Eye (tissue), 1 donor: ENCODE data around the gene DCAF4L1.
A peak's percentile ranks its signal among the peaks of the same experiment; 100 is the strongest.

Experiments
- DNase-seq: peaks from one replicate; pipeline ENCODE4 v3.0.0-alpha.2; 2015

Gene DCAF4L1

DNA sequence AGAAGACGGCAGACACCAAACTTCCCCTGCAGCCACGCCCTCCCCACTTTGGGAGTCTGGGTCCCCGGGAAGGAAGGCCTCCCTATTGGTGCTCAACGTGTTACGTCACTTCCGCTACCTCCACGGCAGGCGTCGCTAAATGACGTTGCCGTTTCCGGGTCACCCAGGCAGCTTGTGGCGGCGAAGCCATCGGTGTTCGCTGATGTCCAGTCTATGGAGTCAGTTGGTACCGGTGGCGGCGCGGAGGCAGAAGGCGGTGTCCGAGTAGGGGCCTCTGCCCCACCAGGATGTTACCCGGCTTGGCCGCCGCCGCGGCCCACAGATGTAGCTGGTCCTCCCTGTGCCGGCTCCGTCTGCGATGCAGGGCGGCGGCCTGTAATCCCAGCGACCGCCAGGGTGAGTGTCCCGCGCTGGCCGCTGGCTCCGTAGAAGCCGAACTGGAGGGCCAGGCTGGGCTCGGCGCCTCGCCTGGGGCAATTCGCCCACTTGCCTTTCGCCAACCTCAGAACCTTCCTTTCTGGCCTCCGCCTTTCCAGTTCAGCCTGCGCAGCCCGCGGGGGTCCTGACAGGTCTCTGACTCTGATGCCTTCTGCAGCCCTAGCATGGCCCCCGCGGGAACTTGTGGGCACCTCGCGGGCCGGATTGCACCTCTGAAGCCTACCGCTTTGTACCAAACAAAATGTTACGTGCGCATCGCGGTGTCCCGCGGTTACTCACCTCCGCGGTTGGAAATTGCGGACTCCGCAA lies 9.0 kb downstream of the DCAF4L1 start, which contains the start of gene SLC30A9:
TSS of gene SLC30A9 (plus strand) at position 166 of the 747 bp plus-strand sequence. CDS start at position 288, 122 bp downstream.
- peak; percentile 98 for DNase-seq

DNA sequence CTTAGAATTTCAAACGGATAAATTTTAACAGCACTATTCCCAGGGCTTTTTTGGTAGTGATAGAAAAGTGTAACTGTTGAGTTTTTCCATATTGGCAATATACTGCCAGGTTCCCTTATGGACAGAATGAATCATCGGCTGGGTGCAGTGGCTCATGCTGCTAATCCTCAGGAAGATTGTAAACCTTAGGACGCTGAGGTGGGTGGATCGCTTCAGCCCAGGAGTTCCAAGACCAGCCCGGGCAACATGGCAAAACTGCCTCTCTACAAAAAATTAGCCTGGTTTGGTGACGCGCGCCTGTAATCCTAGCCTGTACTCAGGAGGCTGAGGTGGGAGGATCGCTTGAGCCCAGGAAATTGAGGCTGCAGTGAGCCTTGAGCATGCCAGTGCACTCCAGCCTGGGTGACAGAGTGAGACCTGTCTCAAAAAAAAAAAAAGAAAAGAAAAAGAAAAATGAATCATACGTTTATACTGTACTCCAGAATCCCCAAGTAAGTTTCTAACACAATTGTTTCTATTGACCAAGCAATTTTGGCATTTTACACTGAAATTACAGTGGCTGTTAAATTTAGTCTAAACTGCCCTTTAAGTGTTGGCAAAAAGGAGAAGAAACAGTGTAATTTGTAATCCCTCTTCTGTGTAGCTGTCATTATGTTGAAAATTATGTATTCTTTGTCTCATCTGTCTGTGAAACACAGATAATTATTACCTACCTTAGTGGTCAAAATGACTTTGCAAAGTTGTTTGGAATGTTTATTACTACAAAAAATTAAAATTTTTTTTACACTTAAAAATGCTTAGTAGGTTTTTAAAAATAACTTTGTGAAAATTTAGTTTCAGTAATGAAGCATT lies 10.6 kb downstream of the DCAF4L1 start:
- no peak for DNase-seq

DNA sequence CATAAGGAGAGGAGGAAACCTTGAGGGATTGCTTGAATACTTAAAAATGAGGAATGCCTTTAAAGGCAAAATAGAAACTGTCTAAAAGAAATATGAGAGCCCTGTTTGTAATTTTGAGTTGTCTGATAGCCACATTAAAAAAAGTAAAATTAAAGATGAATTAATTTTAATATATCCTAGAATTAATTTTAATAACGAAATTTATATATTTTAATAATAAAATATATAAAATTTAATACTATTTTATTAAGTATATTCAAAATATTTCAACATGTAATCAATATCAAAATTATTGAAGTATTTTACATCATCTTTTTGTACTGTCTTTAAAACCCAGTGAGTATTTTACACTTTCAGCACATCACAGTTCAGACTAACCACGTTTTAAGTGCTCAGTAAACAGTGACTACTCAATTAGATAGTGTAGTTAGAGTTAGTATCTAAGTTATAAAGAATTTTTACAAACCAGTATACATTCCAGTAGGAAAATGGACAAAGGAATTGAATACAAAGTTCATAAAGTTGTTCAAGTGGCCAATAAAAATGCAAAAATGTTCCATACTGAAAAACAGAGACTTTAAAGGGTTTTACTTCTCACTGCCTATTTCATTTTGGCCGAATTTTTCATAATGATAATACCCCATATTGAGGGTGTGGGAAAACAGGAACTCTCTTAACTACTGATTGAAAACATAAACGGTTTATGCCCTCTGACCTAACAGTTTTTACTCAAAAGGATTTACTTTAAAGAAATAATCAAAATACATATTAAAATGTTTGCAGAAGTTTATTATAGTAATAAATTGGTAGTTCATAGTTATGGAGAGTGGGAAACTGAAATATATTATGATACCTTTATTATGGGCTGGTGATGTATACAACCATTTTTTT lies 11.7 kb downstream of the DCAF4L1 start:
- no peak for DNase-seq

DNA sequence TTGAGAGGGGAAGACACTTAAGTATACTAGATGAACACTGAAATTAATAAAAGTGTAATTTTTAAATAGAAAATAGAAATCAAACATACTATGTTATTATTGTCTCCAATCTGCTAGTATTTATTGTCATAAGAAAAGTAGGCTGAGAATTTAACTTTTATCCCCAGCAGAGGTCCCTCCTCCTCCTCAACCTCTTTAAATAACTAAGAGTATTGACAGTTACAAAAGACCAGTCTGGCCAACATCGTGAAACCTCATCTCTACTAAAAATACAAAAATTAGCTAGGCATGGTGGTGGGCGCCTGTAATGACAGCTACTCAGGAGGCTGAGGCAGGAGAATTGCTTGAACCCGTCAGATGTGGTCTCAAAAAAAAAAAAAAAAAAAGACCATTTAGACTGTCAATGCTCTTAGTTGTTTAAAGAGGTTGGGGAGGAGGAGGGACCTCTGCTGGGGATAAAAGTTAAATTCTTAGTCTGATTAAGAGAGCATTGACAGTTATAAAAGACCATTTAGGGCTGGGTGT lies 13.0 kb downstream of the DCAF4L1 start:
- DNase-seq: no peak

DNA sequence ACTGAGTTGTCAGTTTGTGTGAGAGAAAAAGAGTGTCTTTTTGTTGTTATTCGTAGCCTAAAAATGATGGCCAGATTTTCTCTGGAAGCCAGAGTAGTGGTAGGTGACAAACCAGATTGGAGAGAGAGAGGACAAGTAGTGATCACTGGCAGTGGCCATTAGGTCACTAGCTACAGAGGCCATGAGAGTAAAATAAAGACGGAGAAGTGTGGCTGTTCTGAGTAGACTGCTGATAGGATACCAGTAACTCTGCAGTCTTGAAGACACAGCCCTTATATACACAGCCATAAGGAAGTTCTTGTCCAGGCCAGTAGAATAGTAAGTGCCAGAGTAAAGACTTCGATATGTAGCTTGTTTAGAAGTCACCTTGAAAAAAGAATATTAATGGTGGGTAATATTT lies 16.5 kb downstream of the DCAF4L1 start:
- DNase-seq: no peak

DNA sequence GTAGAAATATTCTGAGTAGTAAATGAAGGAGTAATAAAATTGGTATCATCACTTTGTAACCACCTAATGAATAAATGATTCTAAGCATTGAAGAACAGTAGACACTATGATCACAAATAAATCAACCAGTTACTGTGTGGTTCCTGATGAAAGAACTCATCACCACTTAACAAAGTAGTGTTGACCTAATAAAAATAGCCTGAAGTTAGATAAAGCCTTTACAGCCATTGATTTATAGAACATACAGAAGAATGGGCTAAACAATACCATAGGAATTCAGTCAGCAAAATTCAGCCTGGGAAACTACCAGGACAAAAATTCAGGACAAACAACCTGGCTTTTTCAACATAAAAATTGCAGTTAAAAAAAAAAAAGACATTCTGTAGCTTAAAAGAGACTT lies 17.8 kb downstream of the DCAF4L1 start:
- DNase-seq: no peak

DNA sequence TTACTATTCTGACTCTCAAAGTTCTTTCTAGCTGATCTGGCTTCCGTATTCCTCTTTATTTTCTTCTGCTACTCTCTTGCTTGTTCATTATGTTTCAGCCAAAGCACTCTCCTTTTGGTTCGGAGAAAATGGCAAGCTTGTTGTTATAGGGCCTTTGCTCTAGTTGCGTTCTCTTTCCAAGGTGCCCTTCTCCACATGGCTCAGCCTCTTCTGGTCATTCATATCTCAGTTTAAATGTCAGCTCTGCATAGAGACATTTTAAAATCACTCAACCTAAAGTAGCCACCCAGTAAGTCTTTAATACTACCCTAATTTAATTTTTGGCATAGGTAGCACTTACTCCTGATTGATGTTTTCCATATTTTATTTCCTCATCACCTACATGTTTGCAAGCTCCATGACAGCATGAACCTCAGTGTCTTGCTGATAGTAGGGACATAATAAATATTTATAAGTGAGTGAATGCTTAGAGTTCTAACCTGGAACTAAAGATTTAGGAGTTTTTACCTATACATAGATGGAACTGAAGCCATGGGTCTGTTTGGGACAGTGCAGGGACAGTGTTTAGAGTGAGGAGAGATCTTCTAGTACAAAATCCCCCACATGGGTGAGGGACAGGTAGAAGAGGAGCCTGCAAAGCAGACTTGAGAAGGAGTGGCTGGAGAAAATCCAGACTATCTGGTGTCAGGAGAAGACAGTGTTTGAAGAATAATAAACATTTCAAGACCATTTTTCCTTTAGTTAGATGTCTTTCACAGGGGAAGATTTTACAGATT lies 26.6 kb downstream of the DCAF4L1 start:
- DNase-seq: no peak

DNA sequence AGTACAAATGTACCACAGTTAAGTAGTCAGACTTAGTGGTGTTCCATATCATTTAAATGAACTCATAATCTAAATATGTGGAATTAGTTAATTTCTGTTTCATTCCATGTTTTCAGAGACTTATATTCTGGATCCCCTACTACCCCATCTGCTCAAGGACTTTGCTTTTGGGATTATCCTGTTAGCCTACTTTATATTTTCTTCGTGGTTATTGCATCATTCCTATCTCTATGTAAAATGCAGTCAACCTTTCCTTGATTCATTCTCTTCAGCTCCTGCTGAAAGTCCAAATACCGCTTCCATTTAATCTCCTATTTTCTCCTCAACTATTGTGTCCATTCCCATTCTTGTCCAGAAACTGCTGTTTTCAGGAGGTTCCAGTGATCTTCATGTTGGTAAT lies 33.9 kb downstream of the DCAF4L1 start:
- no peak for DNase-seq

DNA sequence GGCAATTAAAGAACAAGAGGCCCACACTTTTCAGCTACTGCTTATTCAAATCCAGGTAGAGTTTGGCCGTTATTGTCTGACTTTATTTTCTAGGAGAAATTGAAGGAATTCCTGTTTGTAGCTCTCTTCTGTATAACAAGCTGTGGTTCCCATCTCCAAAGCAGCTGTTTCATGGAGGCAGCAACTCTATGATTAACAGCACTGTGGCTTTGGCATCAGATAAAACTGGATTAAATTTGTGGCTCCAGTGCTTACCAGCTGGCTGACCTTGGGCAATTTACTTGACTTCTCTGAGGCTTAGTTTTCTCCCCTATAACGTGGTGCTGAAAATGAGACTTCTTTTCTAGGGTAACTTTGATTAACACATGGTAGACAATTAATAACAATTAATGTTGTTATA lies 36.9 kb downstream of the DCAF4L1 start:
- DNase-seq: no peak
